Right renal pelvis (tissue), 4 donors: ENCODE data around the gene OR1D5. TPM values are rescaled to one million over a fixed set of nuclear protein-coding genes. Genes with fewer than 3 reads are reported as not detected.
"Not testable (repeated sequence)": the region's sequence is repeated elsewhere in the genome, so short reads cannot be mapped to it uniquely, and the experiment has no call there.

Experiments used
- DNase-seq, 4 donors: peaks; one replicate each; pipeline ENCODE4 v3.0.0-alpha.2; 2013; ENCODE audit warnings: low read depth in 4 of 4, low spot score in 3 of 4, missing footprints in 1 of 4
- polyA plus RNA-seq, 4 donors: library from polyadenylated mRNA; unstranded; fragments of 120-200 nt; gene quantifications; one replicate each; pipeline ENCODE4 v1.2.1, GENCODE V29; 2013; ENCODE audit not compliant: insufficient read length in 4 of 4

Gene OR1D5, protein sequence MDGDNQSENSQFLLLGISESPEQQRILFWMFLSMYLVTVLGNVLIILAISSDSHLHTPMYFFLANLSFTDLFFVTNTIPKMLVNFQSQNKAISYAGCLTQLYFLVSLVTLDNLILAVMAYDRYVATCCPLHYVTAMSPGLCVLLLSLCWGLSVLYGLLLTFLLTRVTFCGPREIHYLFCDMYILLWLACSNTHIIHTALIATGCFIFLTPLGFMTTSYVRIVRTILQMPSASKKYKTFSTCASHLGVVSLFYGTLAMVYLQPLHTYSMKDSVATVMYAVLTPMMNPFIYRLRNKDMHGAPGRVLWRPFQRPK
- polyA plus RNA-seq = not detected

DNA sequence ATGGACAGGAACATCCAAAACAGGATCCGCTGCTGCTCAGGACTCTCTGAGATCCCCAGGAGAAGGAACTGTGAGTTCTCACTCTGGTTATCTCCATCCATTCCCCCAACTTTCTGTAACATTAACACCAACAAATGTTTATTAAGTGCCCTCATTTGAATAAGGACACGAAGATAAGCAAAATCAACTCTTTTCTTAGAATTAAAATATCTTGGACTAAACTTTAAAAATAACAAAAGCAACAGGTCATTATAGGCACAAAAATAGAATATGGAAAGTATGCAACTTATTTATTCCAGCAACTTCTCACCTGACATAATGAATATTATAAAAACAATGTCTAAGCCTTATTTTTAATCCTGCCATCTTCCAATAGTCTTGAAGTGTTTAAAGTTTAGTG, at the start of gene OR1D5:
OR1D5 (minus strand) TSS at position 101 of the 400 bp plus-strand sequence; CDS start at position 101, 0 bp downstream.
- DNase-seq = not testable (repeated sequence)

DNA sequence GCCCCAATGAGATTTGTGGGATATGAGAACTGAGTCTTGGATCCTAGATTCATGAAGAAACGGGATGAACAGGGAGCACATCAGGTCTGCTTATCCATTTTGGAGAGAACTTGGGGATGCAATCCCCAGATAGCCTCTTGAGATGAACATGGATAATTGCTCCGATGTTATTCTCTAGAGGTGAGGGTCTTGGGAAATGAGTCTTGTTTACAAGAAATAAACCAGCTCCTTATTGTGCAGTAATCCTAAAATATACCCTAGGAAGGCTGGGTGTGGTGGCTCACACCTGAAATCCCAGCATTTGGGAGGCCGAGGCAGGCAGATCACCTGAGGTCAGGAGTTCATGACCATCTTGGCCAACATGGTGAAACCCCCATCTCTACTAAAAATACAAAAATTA, 40.9 kb upstream of the OR1D5 start, which contains the start of gene OR1D2:
OR1D2 (minus strand) TSS at position 101 of the 400 bp plus-strand sequence. CDS start 11,426 bp downstream, outside the sequence.
- DNase-seq = no peak

DNA sequence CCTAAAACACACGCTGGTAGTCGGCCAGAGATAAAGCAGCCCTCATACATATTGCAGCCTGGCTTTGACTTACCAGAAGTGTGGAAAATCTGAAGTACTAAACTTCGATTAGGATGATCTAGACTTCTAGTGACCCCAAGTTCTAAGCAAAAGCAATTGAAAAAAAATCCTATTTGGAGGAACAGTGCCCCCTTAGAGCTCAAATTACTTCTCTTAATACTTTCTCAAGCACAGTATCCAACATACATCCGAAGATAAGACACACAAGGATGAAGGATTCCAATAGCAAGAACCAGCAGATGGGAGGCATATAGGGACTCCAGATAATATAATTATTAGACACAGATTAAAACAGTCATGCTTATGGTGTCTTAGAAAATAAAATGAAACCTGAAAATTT, 10.4 kb upstream of the OR1D5 start:
- DNase-seq = not testable (repeated sequence)

DNA sequence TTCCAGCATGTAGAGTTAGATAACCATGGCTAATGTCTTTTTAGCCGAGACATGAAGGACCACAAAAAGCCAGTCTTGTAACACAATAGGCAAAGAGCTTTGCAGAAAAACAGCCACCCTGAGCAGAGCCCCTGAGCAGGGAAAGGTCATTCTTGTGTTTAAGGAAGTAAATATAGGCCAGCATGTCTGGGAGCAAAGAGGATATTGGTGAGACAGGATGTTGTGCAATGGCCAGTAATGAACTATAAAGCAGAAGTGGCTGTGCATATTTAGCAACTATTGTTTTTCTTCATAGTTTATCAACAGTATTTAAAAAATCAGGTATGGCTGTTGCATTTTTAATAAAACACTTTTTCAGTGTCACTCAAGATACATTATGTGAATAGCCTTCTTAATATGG, 1.8 kb upstream of the OR1D5 start:
- not testable (repeated sequence) for DNase-seq

DNA sequence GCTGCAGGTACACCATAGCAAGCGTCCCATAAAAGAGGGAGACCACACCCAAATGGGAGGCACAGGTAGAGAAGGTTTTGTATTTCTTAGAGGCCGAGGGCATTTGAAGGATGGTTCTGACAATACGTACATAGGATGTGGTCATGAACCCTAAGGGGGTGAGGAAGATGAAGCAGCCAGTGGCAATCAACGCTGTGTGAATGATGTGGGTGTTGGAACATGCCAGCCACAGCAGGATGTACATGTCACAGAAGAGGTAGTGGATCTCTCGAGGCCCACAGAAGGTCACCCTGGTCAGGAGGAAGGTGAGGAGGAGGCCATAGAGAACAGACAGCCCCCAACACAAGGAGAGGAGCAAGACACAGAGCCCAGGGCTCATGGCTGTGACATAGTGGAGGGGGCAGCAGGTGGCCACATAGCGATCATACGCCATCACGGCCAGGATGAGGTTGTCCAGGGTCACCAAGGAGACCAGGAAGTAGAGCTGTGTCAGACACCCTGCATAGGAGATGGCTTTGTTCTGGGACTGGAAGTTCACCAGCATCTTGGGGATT, 506 bp downstream of the OR1D5 start:
- DNase-seq = not testable (repeated sequence)

DNA sequence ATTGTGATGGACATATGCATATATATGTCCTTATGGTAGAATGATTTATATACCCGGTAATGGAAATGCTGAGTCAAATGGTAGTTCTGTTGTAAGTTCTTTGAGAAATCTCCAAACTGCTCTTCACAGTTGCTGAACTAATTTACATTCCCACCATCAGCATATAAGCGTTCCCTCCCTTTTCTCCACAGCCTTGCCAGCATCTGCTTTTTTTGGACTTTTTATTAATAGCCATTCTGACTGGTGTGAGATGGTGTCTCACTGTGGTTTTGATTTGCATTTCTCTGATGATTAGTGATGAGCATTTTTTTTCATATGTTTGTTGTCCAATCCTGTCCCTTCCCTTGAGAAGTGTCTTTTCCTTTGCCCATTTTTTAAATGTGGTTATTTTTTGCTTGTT, 8.5 kb downstream of the OR1D5 start:
- DNase-seq = not testable (repeated sequence)

DNA sequence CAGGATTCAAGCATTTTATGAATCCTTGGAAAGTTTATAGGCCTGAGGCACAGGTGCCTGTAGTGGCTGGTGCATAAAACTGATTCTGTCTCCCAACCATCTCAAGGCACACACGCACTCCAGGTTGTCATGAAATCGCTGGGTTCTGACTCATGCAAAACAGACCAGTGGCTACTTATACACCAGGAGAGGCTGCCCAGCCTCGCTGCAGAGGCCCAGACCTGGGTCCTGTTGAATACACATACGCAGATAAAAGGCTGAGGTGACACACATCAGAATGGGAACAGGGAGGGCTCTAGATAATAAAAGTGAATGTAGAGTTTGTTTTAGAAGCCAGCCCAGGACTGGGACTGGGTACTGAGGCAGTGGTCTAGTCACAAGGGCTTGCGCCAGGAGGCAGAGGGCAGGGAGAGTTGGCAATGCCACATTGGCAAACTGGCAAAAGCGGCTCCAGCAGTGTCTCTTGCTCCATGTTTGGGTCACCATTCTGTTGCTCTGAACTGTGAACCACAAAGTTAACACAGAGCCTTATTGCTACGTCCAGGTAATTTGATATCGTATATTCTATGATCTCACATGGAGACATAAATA, 13.6 kb downstream of the OR1D5 start:
- DNase-seq = no peak

DNA sequence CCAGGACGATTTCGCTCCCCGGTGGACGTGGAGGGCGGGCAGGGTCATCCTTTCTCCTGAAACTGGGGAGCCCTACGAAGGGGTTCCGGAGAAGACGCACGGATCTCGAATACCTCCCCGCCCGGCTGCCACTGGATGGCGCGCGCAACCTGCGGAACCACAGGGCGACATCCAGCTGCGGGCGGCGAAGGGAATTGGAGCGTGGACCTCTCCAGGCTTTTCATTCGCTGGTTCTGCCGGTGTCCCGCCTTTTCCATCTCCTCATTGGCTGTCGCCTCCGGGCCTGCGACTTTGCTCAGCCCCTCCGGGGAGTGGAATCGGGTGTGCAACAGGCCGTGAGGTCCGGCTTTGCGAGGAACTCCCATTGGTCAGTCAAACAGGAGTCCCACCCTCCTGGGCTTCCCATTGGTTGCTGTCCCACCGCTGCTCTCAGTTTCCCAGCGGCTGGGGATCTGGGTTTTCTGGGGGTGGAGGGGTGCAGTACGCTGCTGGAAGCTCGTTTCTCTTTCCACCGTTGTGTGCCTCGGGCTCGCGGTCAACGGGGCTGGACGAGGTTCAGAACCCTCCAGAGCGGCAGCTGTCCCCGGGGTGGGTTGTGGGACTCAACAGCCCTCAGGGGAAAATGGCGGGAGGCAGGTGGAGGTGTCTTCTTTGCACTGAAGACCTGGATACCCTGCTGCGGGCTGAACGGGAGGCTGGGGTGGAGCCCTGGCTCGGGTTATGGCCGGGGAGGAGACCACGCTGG, 14.5 kb downstream of the OR1D5 start:
- DNase-seq = peak; percentile 80 to 97 (median 92)

DNA sequence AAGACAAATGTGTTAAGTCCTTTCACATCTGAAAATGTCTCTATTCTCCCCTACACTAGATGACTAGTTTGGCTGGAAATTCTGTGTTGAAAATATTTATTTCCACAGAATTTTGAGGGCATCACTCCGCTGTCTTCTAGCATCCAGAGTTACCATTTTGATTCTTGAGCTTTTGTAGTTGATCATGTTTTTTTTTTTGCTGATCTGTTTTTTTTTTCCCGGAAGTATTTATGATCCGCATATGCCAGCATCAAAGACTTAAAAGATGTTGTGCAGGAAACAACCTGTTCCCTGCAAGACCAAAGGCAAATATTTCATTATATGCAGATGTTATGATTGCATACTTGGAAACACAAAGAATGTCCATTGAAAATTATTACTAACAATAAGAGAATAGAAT, 16.7 kb downstream of the OR1D5 start:
- no peak for DNase-seq

DNA sequence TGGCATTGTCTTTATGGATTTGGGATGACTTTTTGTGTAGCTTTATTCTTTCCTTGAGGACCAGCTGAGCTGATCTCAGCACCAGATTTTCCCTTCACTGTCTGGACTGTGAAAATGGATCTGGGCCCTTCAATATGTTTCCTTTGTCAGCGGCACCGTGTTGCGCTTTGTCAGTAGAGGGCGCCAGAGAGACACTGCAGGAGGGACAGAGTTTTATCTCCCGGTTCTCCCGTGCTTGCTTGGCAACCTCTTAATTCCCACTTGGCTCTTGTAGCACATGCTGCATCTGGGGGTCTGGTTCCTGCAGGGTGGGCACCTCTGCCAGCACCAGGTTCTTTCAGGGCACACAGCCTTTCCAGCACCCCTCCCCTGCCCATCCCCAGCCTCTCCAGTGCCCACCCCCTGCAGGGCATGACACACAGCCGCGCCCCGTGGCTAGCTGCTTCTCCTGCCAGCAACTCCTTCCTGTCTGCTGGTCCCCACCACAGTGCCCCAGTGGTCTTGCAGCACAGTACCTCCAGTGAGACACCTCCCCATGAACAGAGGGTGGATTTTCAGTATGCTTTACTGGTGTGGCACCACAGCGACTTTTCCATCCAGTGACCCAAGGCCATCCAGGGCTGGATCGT, 19.6 kb downstream of the OR1D5 start:
- no peak for DNase-seq

DNA sequence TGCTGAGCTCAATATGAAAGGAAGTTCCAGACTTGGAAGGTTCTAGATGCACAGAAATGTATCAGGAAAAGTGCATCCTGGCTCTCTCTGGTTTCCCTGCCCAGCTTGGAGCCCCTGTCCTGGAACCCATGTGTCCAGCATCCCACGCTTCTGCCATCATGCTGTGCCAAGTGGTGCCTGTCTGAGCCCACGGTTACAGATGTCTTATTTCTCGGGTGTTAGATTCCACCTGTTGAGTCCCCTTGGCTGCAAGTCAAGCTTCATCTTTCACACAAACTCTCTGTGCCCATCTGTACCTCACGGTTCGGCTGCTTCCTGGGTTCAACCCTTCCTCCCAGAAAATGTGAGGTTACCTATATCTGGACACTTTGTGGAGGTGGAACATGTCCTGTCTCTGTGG, 22.5 kb downstream of the OR1D5 start:
- no peak for DNase-seq

DNA sequence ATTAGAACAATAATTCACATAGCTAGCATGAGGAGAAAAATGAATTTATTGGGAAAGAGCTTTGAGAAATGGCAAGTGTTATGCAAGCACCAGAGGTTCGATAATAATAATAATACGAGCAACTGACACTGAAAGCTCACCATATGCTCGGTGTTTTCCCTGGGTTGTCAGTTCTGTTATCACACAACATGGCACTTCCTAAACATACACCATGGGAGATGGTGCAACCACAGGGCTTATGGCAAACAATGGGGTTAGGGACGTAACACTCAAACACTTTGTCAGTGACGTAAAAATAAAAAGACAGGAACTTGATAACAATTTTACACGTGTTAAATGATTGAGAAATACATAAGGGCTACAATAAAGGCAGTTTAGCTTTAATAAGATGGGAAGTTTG, 23.7 kb downstream of the OR1D5 start:
- DNase-seq = no peak

DNA sequence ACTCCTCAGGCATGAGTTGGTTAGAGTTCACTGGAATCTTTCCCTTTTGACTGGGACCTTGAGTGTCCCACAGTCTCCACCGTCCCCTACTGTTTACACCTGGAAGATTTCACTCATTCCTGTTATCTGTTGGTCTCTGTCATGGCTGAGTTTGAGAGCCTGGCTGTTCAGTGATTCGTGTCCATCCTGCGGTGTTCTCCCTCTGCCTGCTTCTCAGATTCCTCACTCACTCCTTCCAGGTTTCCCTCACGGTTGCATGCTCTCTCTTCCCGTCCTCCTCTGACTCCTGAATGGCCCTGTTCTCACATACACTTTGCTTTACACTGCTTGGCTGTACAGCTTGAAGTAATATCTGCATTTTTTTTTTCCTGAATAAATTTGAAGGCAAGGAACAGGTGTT, 24.5 kb downstream of the OR1D5 start:
- no peak for DNase-seq

DNA sequence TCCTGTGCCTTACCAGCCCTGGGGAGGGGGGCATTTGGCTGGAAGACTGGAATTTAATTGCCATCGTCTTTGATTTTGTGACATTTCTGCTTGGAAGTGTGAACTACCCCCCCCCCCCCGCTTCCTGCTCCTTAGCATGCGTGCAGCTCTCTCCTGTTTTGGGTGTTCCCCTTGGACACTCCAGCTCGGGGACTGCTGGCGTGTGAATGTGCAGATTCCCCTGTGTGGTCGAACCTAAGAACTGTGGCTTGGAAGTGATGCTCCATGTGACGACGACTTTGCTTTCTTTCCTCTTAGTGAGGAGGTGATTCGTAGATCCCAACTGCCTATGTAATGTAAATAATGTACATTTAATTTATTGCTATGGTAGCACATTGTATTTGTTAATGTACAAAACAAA, 26.1 kb downstream of the OR1D5 start:
- DNase-seq = no peak

DNA sequence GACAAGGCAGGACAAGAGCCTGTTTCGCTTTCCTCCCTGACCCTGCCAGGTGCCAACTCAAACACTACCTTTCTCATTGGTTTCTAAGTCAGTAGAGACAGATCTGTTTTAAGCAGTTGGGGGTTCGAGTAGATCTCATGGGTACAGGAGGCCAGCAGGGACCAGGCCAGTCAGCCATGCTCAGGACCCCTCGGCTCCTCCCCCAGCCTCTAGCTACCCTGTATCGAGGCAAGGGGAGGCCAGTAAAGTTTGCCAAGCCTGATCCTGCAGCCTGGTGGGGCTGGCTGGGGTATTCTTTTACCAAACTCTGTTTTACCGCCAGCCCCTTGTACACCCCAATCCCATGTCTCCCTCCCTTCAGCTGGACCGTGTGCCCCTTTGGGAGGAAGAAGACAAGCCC, 26.6 kb downstream of the OR1D5 start:
- no peak for DNase-seq

DNA sequence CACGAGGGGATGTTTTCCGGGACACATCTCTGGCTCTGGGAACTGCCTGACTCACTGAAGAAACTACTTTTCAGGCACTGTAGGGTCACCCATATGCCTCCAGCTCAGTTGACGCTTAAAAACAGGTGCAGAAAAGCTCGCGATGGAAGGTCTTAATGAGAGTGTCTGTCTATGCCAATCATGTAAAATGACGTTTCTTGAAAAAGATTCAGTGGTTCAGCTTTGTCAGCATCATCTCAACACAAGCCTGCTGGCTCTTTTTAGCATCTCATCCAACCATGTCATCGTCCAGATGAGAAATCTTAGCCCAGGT, 27.5 kb downstream of the OR1D5 start:
- no peak for DNase-seq

DNA sequence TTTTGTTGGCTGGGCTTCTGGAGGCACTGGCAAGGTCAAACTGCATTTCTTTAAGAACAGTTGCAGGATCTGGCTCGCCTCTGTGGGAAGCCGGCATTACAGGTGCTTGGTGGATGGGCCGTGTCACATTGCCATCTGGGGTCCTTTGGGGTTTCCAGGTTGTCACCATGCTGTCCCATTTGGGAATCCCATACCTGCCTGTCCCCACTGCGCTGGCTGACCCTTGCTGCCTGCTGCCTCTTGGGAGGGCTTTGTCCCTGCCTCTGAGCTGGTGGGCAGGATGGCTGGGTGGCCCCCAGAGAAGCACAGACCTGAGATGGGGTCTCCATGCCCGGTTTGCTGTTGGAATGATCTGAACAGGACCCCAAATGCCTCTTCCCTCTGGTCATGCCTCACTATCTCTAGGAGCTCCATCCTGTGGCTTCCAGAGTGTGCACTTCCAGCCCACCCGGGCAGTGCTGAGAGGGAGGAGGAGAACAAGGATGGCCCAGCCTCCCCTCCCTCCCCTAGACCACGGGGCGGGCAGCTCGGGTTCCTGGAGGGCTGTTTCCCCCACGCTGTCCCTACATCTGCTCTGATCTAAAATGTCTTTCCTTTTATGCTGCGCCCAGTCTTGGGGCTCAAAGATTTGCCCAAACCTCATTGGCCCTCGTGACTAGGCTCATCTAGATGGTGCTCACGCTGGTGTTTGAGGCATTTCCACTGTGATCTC, 28.0 kb downstream of the OR1D5 start:
- DNase-seq = no peak

DNA sequence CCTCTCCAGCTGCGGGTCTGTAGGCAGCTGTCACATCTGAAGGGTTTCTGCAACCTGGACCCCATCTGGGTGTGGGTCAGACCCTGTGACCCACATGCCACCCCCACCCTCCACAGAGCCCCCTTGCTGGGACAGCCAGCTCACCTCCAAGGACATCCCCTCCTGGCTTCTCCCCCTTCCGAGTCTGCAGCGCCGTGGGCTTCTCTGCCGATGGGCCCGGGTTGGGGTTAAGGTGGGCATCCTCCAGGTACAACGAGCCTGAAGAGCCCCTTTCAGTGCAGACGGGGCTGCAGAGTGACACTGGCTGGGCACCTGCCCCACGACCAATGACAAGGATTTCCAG, 28.9 kb downstream of the OR1D5 start:
- DNase-seq = no peak

DNA sequence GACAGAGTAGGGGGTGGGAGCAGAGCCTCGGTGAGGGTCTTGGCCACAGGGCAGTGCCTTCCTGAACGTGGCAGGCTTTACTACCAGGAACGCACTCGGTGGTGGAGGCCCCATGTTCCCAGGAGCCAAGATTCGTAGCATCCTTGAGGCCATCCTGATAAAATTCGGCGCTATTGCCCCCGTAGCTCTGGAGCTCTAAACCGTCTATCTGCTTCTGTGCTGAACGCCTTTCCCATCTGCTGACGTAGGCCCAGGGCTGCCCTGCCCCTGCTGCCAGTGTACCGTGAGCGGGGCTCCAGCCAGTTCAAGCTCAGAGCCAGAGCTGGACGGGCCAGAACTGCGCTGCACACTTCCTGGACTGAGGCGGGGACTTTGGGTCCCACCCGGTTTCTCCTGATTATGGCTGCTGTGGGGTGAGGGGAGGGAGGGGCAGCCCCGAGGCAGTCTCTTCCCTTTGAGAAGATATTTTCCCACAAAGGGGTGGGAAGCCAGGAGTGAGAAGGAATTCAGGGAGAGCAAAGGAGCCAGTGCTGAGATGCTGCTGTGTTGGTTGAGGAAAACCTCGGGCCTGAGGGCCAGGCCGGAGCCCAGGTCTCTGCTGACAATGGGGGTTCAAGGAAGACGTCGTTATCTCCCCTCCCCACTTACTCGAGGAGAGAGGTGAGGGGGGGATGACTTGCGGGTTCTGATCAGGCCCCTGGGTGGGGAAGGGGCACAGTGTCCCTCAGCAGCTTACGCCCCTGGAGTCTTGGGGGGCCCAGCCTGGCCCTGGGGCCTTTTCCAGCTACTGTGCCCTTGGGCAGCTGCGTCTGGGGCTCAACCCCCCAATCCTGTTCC, 29.4 kb downstream of the OR1D5 start:
- DNase-seq = no peak

DNA sequence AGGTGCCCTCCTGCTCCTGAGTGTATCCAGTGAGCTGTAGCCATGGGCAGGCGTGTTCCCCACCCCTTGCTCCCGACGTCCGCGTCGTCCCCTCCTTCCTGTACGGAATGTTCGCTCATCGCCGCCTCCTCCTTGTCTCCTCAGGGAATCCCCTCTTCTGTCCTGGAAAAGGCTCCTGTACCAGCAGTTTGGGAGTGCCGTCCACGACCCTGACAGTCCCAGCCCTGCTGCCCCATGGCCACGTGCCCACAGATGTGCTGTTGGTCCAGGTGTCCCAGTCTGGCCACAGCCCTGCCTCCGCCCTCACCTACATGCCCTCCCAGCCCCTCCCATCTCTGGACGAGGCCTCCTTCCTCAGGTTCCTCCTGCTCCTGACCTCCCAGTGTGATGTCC, 30.2 kb downstream of the OR1D5 start:
- no peak for DNase-seq
